Measurements from ENCODE around the gene RBFOX2. TPM values are rescaled to one million over a fixed set of nuclear protein-coding genes. Genes with fewer than 3 reads are reported as not detected.

RBFOX2 gene
- total RNA-seq, 1 donor from 2014 or later: 70.0 TPM

GRCh38 chr22:35781898-35782297 lies 246.7 kb downstream of the RBFOX2 start:
- H3K27ac ChIP-seq: no peak overlapping the region
- intact Hi-C loops (cut with DNase I): no loop called here
- no peak for DNase-seq (ENCODE audit: extremely low spot score in 2 of 2)
- no peaks in the 10 kb centered on the region for H3K9me3 ChIP-seq
- no peak overlapping the region for H3K4me3 ChIP-seq
- H3K4me1 ChIP-seq: peaks cover 56% of the 10 kb centered on the region
- peaks cover 0 to 7% of the 10 kb centered on the region in 2 donors for H3K36me3 ChIP-seq
- no peaks in the 10 kb centered on the region for H3K27me3 ChIP-seq
- TF ChIP-seq POLR2AphosphoS5 (IDR thresholded peaks at IDR 0.05; ENCODE audit: insufficient read depth in 1 of 2, low read depth in 1 of 2): no peak
- no peak for TF ChIP-seq POLR2A (IDR thresholded peaks at IDR 0.05)
- no peak for TF ChIP-seq CTCF (IDR thresholded peaks at IDR 0.05)

GRCh38 chr22:35777335-35777975 lies 251.2 kb downstream of the RBFOX2 start:
- DNase-seq (ENCODE audit: extremely low spot score in 2 of 2): no peak
- intact Hi-C loops (cut with DNase I): no loop called here
- Histone ChIP-seq H3K36me3 (peaks cover 0 to 7% of the 10 kb centered on the region in 2 donors), H3K27me3 (no peaks in the 10 kb centered on the region), H3K9me3 (no peaks in the 10 kb centered on the region), H3K4me1 (peaks cover 12% of the 10 kb centered on the region), H3K4me3 (no peak overlapping the region), H3K27ac (no peak overlapping the region)
- no peak for TF ChIP-seq CTCF (IDR thresholded peaks at IDR 0.05)
- TF ChIP-seq POLR2AphosphoS5 (IDR thresholded peaks at IDR 0.05; ENCODE audit: insufficient read depth in 1 of 2, low read depth in 1 of 2): no peak
- TF ChIP-seq POLR2A (IDR thresholded peaks at IDR 0.05): no peak

GRCh38 chr22:35775339-35775738 lies 253.3 kb downstream of the RBFOX2 start:
- no peaks in the 10 kb centered on the region for H3K27me3 ChIP-seq
- no peaks in the 10 kb centered on the region for H3K9me3 ChIP-seq
- no peak for TF ChIP-seq POLR2A (IDR thresholded peaks at IDR 0.05)
- TF ChIP-seq CTCF (IDR thresholded peaks at IDR 0.05): no peak
- TF ChIP-seq POLR2AphosphoS5 (IDR thresholded peaks at IDR 0.05; ENCODE audit: insufficient read depth in 1 of 2, low read depth in 1 of 2): no peak
- peaks cover 4% of the 10 kb centered on the region for H3K4me1 ChIP-seq
- no peak overlapping the region for H3K27ac ChIP-seq
- H3K36me3 ChIP-seq: no peaks in the 10 kb centered on the region
- DNase-seq (ENCODE audit: extremely low spot score in 2 of 2): no peak
- H3K4me3 ChIP-seq: no peak overlapping the region
- intact Hi-C loops (cut with DNase I): no loop called here

- peaks cover 4% of the 10 kb centered on the region for H3K4me1 ChIP-seq
- H3K9me3 ChIP-seq: no peaks in the 10 kb centered on the region
- H3K27ac ChIP-seq: no peak overlapping the region
- no peaks in the 10 kb centered on the region for H3K36me3 ChIP-seq
- no peak for TF ChIP-seq CTCF (IDR thresholded peaks at IDR 0.05)
- H3K4me3 ChIP-seq: no peak overlapping the region
- H3K27me3 ChIP-seq: no peaks in the 10 kb centered on the region
- intact Hi-C loops (cut with DNase I): no loop called here
- DNase-seq (ENCODE audit: extremely low spot score in 2 of 2): no peak
Observed at GRCh38 chr22:35769974-35770373, 258.6 kb downstream of the RBFOX2 start.

- no peak for TF ChIP-seq CTCF (IDR thresholded peaks at IDR 0.05)
- TF ChIP-seq POLR2A (IDR thresholded peaks at IDR 0.05): no peak
- no peak for TF ChIP-seq POLR2AphosphoS5 (IDR thresholded peaks at IDR 0.05; ENCODE audit: insufficient read depth in 1 of 2, low read depth in 1 of 2)
- Histone ChIP-seq H3K36me3 (peaks cover 0 to 4% of the 10 kb centered on the region in 2 donors), H3K27ac (peak overlapping the region; percentile 20), H3K4me3 (peak overlapping the region in 1 of 2 donors; percentile 13), H3K27me3 (no peaks in the 10 kb centered on the region), H3K4me1 (peaks cover 4% of the 10 kb centered on the region), H3K9me3 (no peaks in the 10 kb centered on the region)
- intact Hi-C loops (cut with DNase I): no loop called here
- DNase-seq (ENCODE audit: extremely low spot score in 2 of 2): no peak
Observed at GRCh38 chr22:35766654-35767580, 261.7 kb downstream of the RBFOX2 start.
